ENCODE results near the gene RARB.
A peak's percentile ranks its signal among the peaks of the same experiment; 100 is the strongest.

The RARB gene

GRCh38 chr3:25433106-25433505 is 5.0 kb downstream of the RARB start:
- Histone ChIP-seq H3K27ac (peak overlapping the region; percentile 99), H3K36me3 (replicated peaks) (no peaks in the 10 kb centered on the region), H3K4me3 (ENCODE audit: low read depth, low read length) (no peak overlapping the region), H3K27me3 (replicated peaks) (no peaks in the 10 kb centered on the region)
- in situ Hi-C loops (cut with HindIII; ENCODE audit: low pct_ligation_motif_present, low sequenced_read_pairs): no loop called here
- no peak for DNase-seq
- TF ChIP-seq CTCF (IDR thresholded peaks at IDR 0.05; ENCODE audit: low read depth, low read length, missing control alignments): no peak

GRCh38 chr3:25433868-25434267 is 5.8 kb downstream of the RARB start:
- DNase-seq: peak; percentile 84
- Histone ChIP-seq H3K4me3 (ENCODE audit: low read depth, low read length) (peak overlapping the region; percentile 21), H3K36me3 (replicated peaks) (no peaks in the 10 kb centered on the region), H3K27me3 (replicated peaks) (no peaks in the 10 kb centered on the region), H3K27ac (peak overlapping the region; percentile 99)
- in situ Hi-C loops (cut with HindIII; ENCODE audit: low pct_ligation_motif_present, low sequenced_read_pairs): no loop called here
- TF ChIP-seq CTCF (IDR thresholded peaks at IDR 0.05; ENCODE audit: low read depth, low read length, missing control alignments): no peak

GRCh38 chr3:25437953-25438352 is 9.9 kb downstream of the RARB start:
- peaks cover 3% of the 10 kb centered on the region for H3K36me3 ChIP-seq (replicated peaks)
- no peak for TF ChIP-seq CTCF (IDR thresholded peaks at IDR 0.05; ENCODE audit: low read depth, low read length, missing control alignments)
- in situ Hi-C loops (cut with HindIII; ENCODE audit: low pct_ligation_motif_present, low sequenced_read_pairs): no loop called here
- peak overlapping the region; percentile 57 for H3K27ac ChIP-seq
- no peak overlapping the region for H3K4me3 ChIP-seq (ENCODE audit: low read depth, low read length)
- no peak for DNase-seq
- H3K27me3 ChIP-seq (replicated peaks): no peaks in the 10 kb centered on the region

- no peak overlapping the region for H3K4me3 ChIP-seq (ENCODE audit: low read depth, low read length)
- H3K27ac ChIP-seq: peak overlapping the region; percentile 57
- no peak for DNase-seq
- peaks cover 3% of the 10 kb centered on the region for H3K36me3 ChIP-seq (replicated peaks)
- in situ Hi-C loops (cut with HindIII; ENCODE audit: low pct_ligation_motif_present, low sequenced_read_pairs): no loop called here
- no peaks in the 10 kb centered on the region for H3K27me3 ChIP-seq (replicated peaks)
- no peak for TF ChIP-seq CTCF (IDR thresholded peaks at IDR 0.05; ENCODE audit: low read depth, low read length, missing control alignments)
Observed at GRCh38 chr3:25438791-25439555, 10.9 kb downstream of the RARB start.

- Histone ChIP-seq H3K27ac (no peak overlapping the region), H3K27me3 (replicated peaks) (no peaks in the 10 kb centered on the region), H3K4me3 (ENCODE audit: low read depth, low read length) (no peak overlapping the region), H3K36me3 (replicated peaks) (peaks cover 6% of the 10 kb centered on the region)
- TF ChIP-seq CTCF (IDR thresholded peaks at IDR 0.05; ENCODE audit: low read depth, low read length, missing control alignments): peak; percentile 83
- DNase-seq: no peak
- in situ Hi-C loops (cut with HindIII; ENCODE audit: low pct_ligation_motif_present, low sequenced_read_pairs): no loop called here
Observed at GRCh38 chr3:25441234-25441856, 13.3 kb downstream of the RARB start.
